Measurements from ENCODE around the gene CORO1C.

GRCh38 chr12:108759924-108760323 is 28.6 kb upstream of the CORO1C start:
- TF ChIP-seq SPI1 (IDR thresholded peaks at IDR 0.05; ENCODE audit: borderline replicate concordance, low read depth, low read length): no peak
- TF ChIP-seq HDAC1 (IDR thresholded peaks at IDR 0.05): no peak
- TF ChIP-seq TEAD2 (tag; IDR thresholded peaks at IDR 0.05): no peak
- TF ChIP-seq BRD9 (IDR thresholded peaks at IDR 0.05; ENCODE audit: low read depth, partially characterized antibody): no peak
- TF ChIP-seq CHD1 (IDR thresholded peaks at IDR 0.05; ENCODE audit: low read length): no peak
